ENCODE data around the gene FKBP1A.
A peak's percentile ranks its signal among the peaks of the same experiment; 100 is the strongest.

The FKBP1A gene

GRCh38 chr20:1391640-1392442 is 1.0 kb downstream of the FKBP1A start:
- no peaks in the 10 kb centered on the region for H3K27me3 ChIP-seq
- no peaks in the 10 kb centered on the region for H3K4me1 ChIP-seq
- peak; percentile 13 for DNase-seq
- TF ChIP-seq CTCF (IDR thresholded peaks at IDR 0.05; ENCODE audit: low read depth, low read length) = no peak
- no peaks in the 10 kb centered on the region for H3K36me3 ChIP-seq
- H3K9me3 ChIP-seq = no peaks in the 10 kb centered on the region
- H3K4me3 ChIP-seq (ENCODE audit: low read depth, low read length) = peak overlapping the region; percentile 86

GRCh38 chr20:1390581-1391403 is 2.1 kb downstream of the FKBP1A start:
- peak overlapping the region; percentile 86 for H3K4me3 ChIP-seq (ENCODE audit: low read depth, low read length)
- H3K36me3 ChIP-seq = no peaks in the 10 kb centered on the region
- no peak for TF ChIP-seq CTCF (IDR thresholded peaks at IDR 0.05; ENCODE audit: low read depth, low read length)
- H3K27me3 ChIP-seq = no peaks in the 10 kb centered on the region
- DNase-seq = no peak
- H3K4me1 ChIP-seq = no peaks in the 10 kb centered on the region
- H3K9me3 ChIP-seq = no peaks in the 10 kb centered on the region

- no peak overlapping the region for H3K4me3 ChIP-seq (ENCODE audit: low read depth, low read length)
- H3K9me3 ChIP-seq = no peaks in the 10 kb centered on the region
- DNase-seq = no peak
- no peak for TF ChIP-seq CTCF (IDR thresholded peaks at IDR 0.05; ENCODE audit: low read depth, low read length)
- H3K27me3 ChIP-seq = no peaks in the 10 kb centered on the region
- H3K36me3 ChIP-seq = no peaks in the 10 kb centered on the region
- H3K4me1 ChIP-seq = no peaks in the 10 kb centered on the region
Measured at GRCh38 chr20:1389703-1390580, 2.9 kb downstream of the FKBP1A start.

- Histone ChIP-seq H3K4me3 (ENCODE audit: low read depth, low read length) (no peak overlapping the region), H3K27me3 (no peaks in the 10 kb centered on the region), H3K4me1 (no peaks in the 10 kb centered on the region), H3K36me3 (no peaks in the 10 kb centered on the region), H3K9me3 (no peaks in the 10 kb centered on the region)
- no peak for DNase-seq
- TF ChIP-seq CTCF (IDR thresholded peaks at IDR 0.05; ENCODE audit: low read depth, low read length) = no peak
Measured at GRCh38 chr20:1388741-1389483, 3.9 kb downstream of the FKBP1A start.

GRCh38 chr20:1388253-1388652 is 4.6 kb downstream of the FKBP1A start:
- H3K4me1 ChIP-seq = no peaks in the 10 kb centered on the region
- H3K4me3 ChIP-seq (ENCODE audit: low read depth, low read length) = no peak overlapping the region
- no peak for TF ChIP-seq CTCF (IDR thresholded peaks at IDR 0.05; ENCODE audit: low read depth, low read length)
- DNase-seq = no peak
- H3K36me3 ChIP-seq = no peaks in the 10 kb centered on the region
- no peaks in the 10 kb centered on the region for H3K9me3 ChIP-seq
- H3K27me3 ChIP-seq = no peaks in the 10 kb centered on the region

Measured in BE2C (cell line).